ENCODE results near the gene PPM1E. TPM values are rescaled to one million over a fixed set of nuclear protein-coding genes. Genes with fewer than 3 reads are reported as not detected.

PPM1E gene
- total and polyA plus RNA-seq, 2 donors (not counting 1 experiment from before 2014, with no cell fraction given) = not detected

GRCh38 chr17:58722274-58722673 lies 33.4 kb upstream of the PPM1E start:
- H3K27me3 Mint-ChIP-seq = no peaks in the 10 kb centered on the region
- H3K4me1 ChIP-seq (ENCODE audit: control insufficient read depth in 2 of 2, insufficient read depth in 2 of 2, low read length in 2 of 2) = no peaks in the 10 kb centered on the region
- H3K9me3 Mint-ChIP-seq (ENCODE audit: insufficient read depth) = no peaks in the 10 kb centered on the region
- no peaks in the 10 kb centered on the region for H3K4me1 Mint-ChIP-seq
- WGBS (ENCODE audit: insufficient coverage) = 100% methylated on average over 1 of the region's 1 CpG
- ATAC-seq (ENCODE audit: low read depth) (no peak), DNase-seq (no peak)
- no peaks in the 10 kb centered on the region for H3K79me2 ChIP-seq (ENCODE audit: control insufficient read depth, insufficient read depth, low read length)
- TF ChIP-seq CTCF (IDR thresholded peaks at IDR 0.05) (no peak), EZH2 (IDR thresholded peaks at IDR 0.05; ENCODE audit: borderline replicate concordance, insufficient read depth, low read depth, low read length, poor library complexity, severe bottlenecking) (no peak)
- H3K27ac Mint-ChIP-seq = no peak overlapping the region
- no peaks in the 10 kb centered on the region for H4K20me1 ChIP-seq (ENCODE audit: control insufficient read depth, insufficient read depth, low read length, poor library complexity, severe bottlenecking)
- CTCF ChIA-PET = interaction anchor here (1.6 kb wide), 1 partner anchor 11 kb away, joined by 5 read pairs; no protein-coding TSS in a partner anchor
- no peak overlapping the region for H3K27ac ChIP-seq (ENCODE audit: low read length in 2 of 2)
- intact Hi-C loops (cut with micrococcal nuclease) = no loop called here
- H3K9me3 ChIP-seq (ENCODE audit: control extremely low read depth in 1 of 3, control insufficient read depth in 2 of 3, insufficient read depth in 1 of 3, low read length in 2 of 3) = no peaks in the 10 kb centered on the region
- H3K4me2 ChIP-seq (replicated peaks; ENCODE audit: low read depth, low read length, poor library complexity, severe bottlenecking) = no peak overlapping the region
- H3K4me3 Mint-ChIP-seq = no peak overlapping the region
- no peaks in the 10 kb centered on the region for H3K27me3 ChIP-seq (replicated peaks in 1 of 4; ENCODE audit: control extremely low read depth in 1 of 4, control insufficient read depth in 3 of 4, insufficient read depth in 4 of 4, low read length in 3 of 4)
- peaks cover 5 to 26% of the 10 kb centered on the region in 2 experiments for H3K36me3 ChIP-seq (replicated peaks in 1 of 2; ENCODE audit: control extremely low read depth in 1 of 2, control insufficient read depth in 1 of 2, extremely low read depth in 1 of 2, insufficient read depth in 2 of 2, low read length in 1 of 2)
- POLR2A ChIA-PET = no interaction called here
- H3K4me3 ChIP-seq (ENCODE audit: control extremely low read depth in 1 of 5, extremely low read depth in 1 of 5, insufficient read depth in 1 of 5, low read depth in 2 of 5, low read length in 4 of 5) = no peak overlapping the region
- no peak overlapping the region for H2AFZ ChIP-seq (ENCODE audit: insufficient read depth, low read depth, low read length, poor library complexity, severe bottlenecking)
- H3K9ac ChIP-seq (ENCODE audit: low read length) = no peak overlapping the region

- peaks cover 5 to 26% of the 10 kb centered on the region in 2 experiments for H3K36me3 ChIP-seq (replicated peaks in 1 of 2; ENCODE audit: control extremely low read depth in 1 of 2, control insufficient read depth in 1 of 2, extremely low read depth in 1 of 2, insufficient read depth in 2 of 2, low read length in 1 of 2)
- intact Hi-C loops (cut with micrococcal nuclease) = no loop called here
- TF ChIP-seq EZH2 (IDR thresholded peaks at IDR 0.05; ENCODE audit: borderline replicate concordance, insufficient read depth, low read depth, low read length, poor library complexity, severe bottlenecking) (no peak), CTCF (IDR thresholded peaks at IDR 0.05) (no peak)
- CTCF ChIA-PET = interaction anchor here (1.6 kb wide), 1 partner anchor 11 kb away, joined by 5 read pairs; no protein-coding TSS in a partner anchor
- DNase-seq = no peak
- no peaks in the 10 kb centered on the region for H3K27me3 ChIP-seq (replicated peaks in 1 of 4; ENCODE audit: control extremely low read depth in 1 of 4, control insufficient read depth in 3 of 4, insufficient read depth in 4 of 4, low read length in 3 of 4)
- Mint-ChIP-seq H3K4me1 (no peaks in the 10 kb centered on the region), H3K27me3 (no peaks in the 10 kb centered on the region), H3K4me3 (no peak overlapping the region), H3K27ac (no peak overlapping the region), H3K9me3 (ENCODE audit: insufficient read depth) (no peaks in the 10 kb centered on the region)
- no peaks in the 10 kb centered on the region for H3K9me3 ChIP-seq (ENCODE audit: control extremely low read depth in 1 of 3, control insufficient read depth in 2 of 3, insufficient read depth in 1 of 3, low read length in 2 of 3)
- no peak overlapping the region for H3K4me2 ChIP-seq (replicated peaks; ENCODE audit: low read depth, low read length, poor library complexity, severe bottlenecking)
- POLR2A ChIA-PET = no interaction called here
- no peaks in the 10 kb centered on the region for H3K4me1 ChIP-seq (ENCODE audit: control insufficient read depth in 2 of 2, insufficient read depth in 2 of 2, low read length in 2 of 2)
- H3K79me2 ChIP-seq (ENCODE audit: control insufficient read depth, insufficient read depth, low read length) = no peaks in the 10 kb centered on the region
- no peak overlapping the region for H3K4me3 ChIP-seq (ENCODE audit: control extremely low read depth in 1 of 5, extremely low read depth in 1 of 5, insufficient read depth in 1 of 5, low read depth in 2 of 5, low read length in 4 of 5)
- no peak for ATAC-seq (ENCODE audit: low read depth)
- 100% methylated on average over 1 of the region's 2 CpGs for WGBS (ENCODE audit: insufficient coverage)
- no peak overlapping the region for H3K9ac ChIP-seq (ENCODE audit: low read length)
- no peaks in the 10 kb centered on the region for H4K20me1 ChIP-seq (ENCODE audit: control insufficient read depth, insufficient read depth, low read length, poor library complexity, severe bottlenecking)
- H3K27ac ChIP-seq (ENCODE audit: low read length in 2 of 2) = no peak overlapping the region
- no peak overlapping the region for H2AFZ ChIP-seq (ENCODE audit: insufficient read depth, low read depth, low read length, poor library complexity, severe bottlenecking)
Measured at GRCh38 chr17:58722696-58723095, 33.0 kb upstream of the PPM1E start.

All from B cell (primary cell).